ENCODE results near the gene ADGRL1.
A peak's percentile ranks its signal among the peaks of the same experiment; 100 is the strongest.

The ADGRL1 gene

GRCh38 chr19:14141041-14141440 lies 64.9 kb downstream of the ADGRL1 start:
- ATAC-seq (ENCODE audit: insufficient read depth, low read depth) (no peak), DNase-seq (no peak)
- H3K9me3 ChIP-seq (ENCODE audit: insufficient read depth, low read length, severe bottlenecking) = no peaks in the 10 kb centered on the region
- no peak overlapping the region for H3K9ac ChIP-seq (ENCODE audit: low read depth, low read length)
- H3K36me3 ChIP-seq (ENCODE audit: insufficient read depth, low read length) = peaks cover 6% of the 10 kb centered on the region
- no peak for TF ChIP-seq EZH2 (IDR thresholded peaks at IDR 0.05; ENCODE audit: borderline replicate concordance, low read depth, low read length, severe bottlenecking)
- no peak for TF ChIP-seq CTCF (IDR thresholded peaks at IDR 0.05; ENCODE audit: borderline replicate concordance, extremely low read depth, low read length, poor library complexity, severe bottlenecking)
- no peaks in the 10 kb centered on the region for H3K27me3 ChIP-seq (ENCODE audit: insufficient read depth, low read length, poor library complexity)
- H3K4me1 ChIP-seq (ENCODE audit: insufficient read depth, low read length) = peaks cover 14% of the 10 kb centered on the region
- H3K4me3 ChIP-seq (ENCODE audit: low read depth in 1 of 2, low read length in 2 of 2) = no peak overlapping the region
- no peak overlapping the region for H3K27ac ChIP-seq (ENCODE audit: low read length)
- peaks cover 14% of the 10 kb centered on the region; the same call in 1 of the 2 replicates for H4K20me1 ChIP-seq (ENCODE audit: insufficient read depth, low read length)
- peaks cover 75% of the 10 kb centered on the region for H3K79me2 ChIP-seq (ENCODE audit: insufficient read depth, low read length)
- H2AFZ ChIP-seq (ENCODE audit: low read depth, low read length) = no peak overlapping the region
- no peak overlapping the region for H3K4me2 ChIP-seq (ENCODE audit: insufficient read depth, low read length)

- DNase-seq (no peak), ATAC-seq (ENCODE audit: insufficient read depth, low read depth) (no peak)
- peaks cover 6% of the 10 kb centered on the region for H3K36me3 ChIP-seq (ENCODE audit: insufficient read depth, low read length)
- H3K4me3 ChIP-seq (ENCODE audit: low read depth in 1 of 2, low read length in 2 of 2) = no peak overlapping the region
- no peaks in the 10 kb centered on the region for H3K9me3 ChIP-seq (ENCODE audit: insufficient read depth, low read length, severe bottlenecking)
- H3K4me1 ChIP-seq (ENCODE audit: insufficient read depth, low read length) = peaks cover 20% of the 10 kb centered on the region
- no peak overlapping the region for H3K27ac ChIP-seq (ENCODE audit: low read length)
- H3K9ac ChIP-seq (ENCODE audit: low read depth, low read length) = no peak overlapping the region
- peaks cover 75% of the 10 kb centered on the region for H3K79me2 ChIP-seq (ENCODE audit: insufficient read depth, low read length)
- TF ChIP-seq CTCF (IDR thresholded peaks at IDR 0.05; ENCODE audit: borderline replicate concordance, extremely low read depth, low read length, poor library complexity, severe bottlenecking) (no peak), EZH2 (IDR thresholded peaks at IDR 0.05; ENCODE audit: borderline replicate concordance, low read depth, low read length, severe bottlenecking) (no peak)
- H3K4me2 ChIP-seq (ENCODE audit: insufficient read depth, low read length) = no peak overlapping the region
- peaks cover 13% of the 10 kb centered on the region; the same call in 1 of the 2 replicates for H4K20me1 ChIP-seq (ENCODE audit: insufficient read depth, low read length)
- no peak overlapping the region for H2AFZ ChIP-seq (ENCODE audit: low read depth, low read length)
- no peaks in the 10 kb centered on the region for H3K27me3 ChIP-seq (ENCODE audit: insufficient read depth, low read length, poor library complexity)
Observed at GRCh38 chr19:14139944-14140343, 66.0 kb downstream of the ADGRL1 start.

GRCh38 chr19:14138576-14139265 lies 67.2 kb downstream of the ADGRL1 start:
- peak overlapping the region; percentile 86 for H3K9ac ChIP-seq (ENCODE audit: low read depth, low read length)
- TF ChIP-seq CTCF (IDR thresholded peaks at IDR 0.05; ENCODE audit: borderline replicate concordance, extremely low read depth, low read length, poor library complexity, severe bottlenecking) (no peak), EZH2 (IDR thresholded peaks at IDR 0.05; ENCODE audit: borderline replicate concordance, low read depth, low read length, severe bottlenecking) (no peak)
- no peak for DNase-seq
- H3K4me3 ChIP-seq (ENCODE audit: low read depth in 1 of 2, low read length in 2 of 2) = peak overlapping the region in 1 of 2 experiments; percentile 83; a peak in 1 of 4 replicates
- H3K36me3 ChIP-seq (ENCODE audit: insufficient read depth, low read length) = peaks cover 14% of the 10 kb centered on the region
- ATAC-seq (ENCODE audit: insufficient read depth, low read depth) = no peak
- no peaks in the 10 kb centered on the region for H3K9me3 ChIP-seq (ENCODE audit: insufficient read depth, low read length, severe bottlenecking)
- H3K27me3 ChIP-seq (ENCODE audit: insufficient read depth, low read length, poor library complexity) = no peaks in the 10 kb centered on the region
- peaks cover 80% of the 10 kb centered on the region for H3K79me2 ChIP-seq (ENCODE audit: insufficient read depth, low read length)
- peak overlapping the region; percentile 84 for H3K4me2 ChIP-seq (ENCODE audit: insufficient read depth, low read length)
- H3K27ac ChIP-seq (ENCODE audit: low read length) = 0 out of 2 replicates have a peak overlapping the region, but pooled peaks have one; percentile 3
- no peak overlapping the region for H2AFZ ChIP-seq (ENCODE audit: low read depth, low read length)
- H3K4me1 ChIP-seq (ENCODE audit: insufficient read depth, low read length) = peaks cover 32% of the 10 kb centered on the region
- peaks cover 16% of the 10 kb centered on the region; the same call in 1 of the 2 replicates for H4K20me1 ChIP-seq (ENCODE audit: insufficient read depth, low read length)

Measured in DND-41 (cell line).